Keratinocyte (primary cell): ENCODE data around the gene TNS3. TPM values are rescaled to one million over a fixed set of nuclear protein-coding genes. Genes with fewer than 3 reads are reported as not detected.

Experiments used
- DNase-seq: peaks from one replicate; pipeline ENCODE4 v3.0.0-alpha.2; 2011; ENCODE audit warnings: low read depth, missing footprints, low spot score
- FAIRE-seq: peaks from 2 replicates; lab custom pipeline; 2011; peaks lifted over from hg19 to GRCh38; lab: Jason Lieb, UNC
- H2AFZ ChIP-seq: 2 replicates; pipeline ENCODE4 v1.6.0; 2012; ENCODE audit warnings: low read length, control low read depth, inconsistent platforms; ENCODE audit not compliant: control insufficient read depth
- H3K27ac ChIP-seq: 2 replicates; pipeline ENCODE4 v1.5.1; 2011; ENCODE audit warnings: low read length; ENCODE audit not compliant: control insufficient read depth, insufficient read depth
- H3K27me3 ChIP-seq: 3 replicates; pipeline ENCODE4 v1.6.0; 2011; ENCODE audit warnings: low read length; ENCODE audit not compliant: control insufficient read depth, insufficient read depth; ENCODE audit errors: extremely low read depth
- H3K36me3 ChIP-seq, 2 experiments: 2 replicates in 1 of 2; 3 replicates in 1 of 2; pipeline ENCODE4 v1.5.1; 2011; ENCODE audit warnings: low read length in 2 of 2, mild to moderate bottlenecking in 1 of 2; ENCODE audit not compliant: control insufficient read depth in 2 of 2, insufficient read depth in 2 of 2; ENCODE audit errors: extremely low read depth in 1 of 2
- H3K4me1 ChIP-seq: 3 replicates; pipeline ENCODE4 v1.5.1; 2011; ENCODE audit warnings: low read length; ENCODE audit not compliant: control insufficient read depth, insufficient read depth; ENCODE audit errors: extremely low read depth
- H3K4me2 ChIP-seq: 3 replicates; pipeline ENCODE4 v1.6.0; 2011; ENCODE audit warnings: low read depth, low read length; ENCODE audit not compliant: control insufficient read depth, insufficient read depth; ENCODE audit errors: extremely low read depth
- H3K4me3 ChIP-seq, 3 experiments: fragments of 200-600 bp in 1 of 3; sonication (generic) in 1 of 3; 2 replicates in 2 of 3; 3 replicates in 1 of 3; pipeline ENCODE4 v1.5.1; 2011 to 2016; ENCODE audit warnings: low read length in 3 of 3, mild to moderate bottlenecking in 3 of 3, control low read depth in 2 of 3, inconsistent platforms in 1 of 3, low read depth in 1 of 3, mixed read lengths in 1 of 3, mixed run types in 1 of 3, moderate library complexity in 1 of 3; ENCODE audit not compliant: control insufficient read depth in 2 of 3, insufficient read depth in 2 of 3; ENCODE audit errors: extremely low read depth in 1 of 3
- H3K79me2 ChIP-seq: 2 replicates; pipeline ENCODE4 v1.6.0; 2012; ENCODE audit warnings: low read length; ENCODE audit not compliant: control insufficient read depth, insufficient read depth
- H3K9ac ChIP-seq: 3 replicates; pipeline ENCODE4 v1.6.0; 2011; ENCODE audit warnings: low read length; ENCODE audit not compliant: control insufficient read depth, insufficient read depth; ENCODE audit errors: extremely low read depth
- H3K9me1 ChIP-seq: 3 replicates; pipeline ENCODE4 v1.6.0; 2011; ENCODE audit warnings: low read length; ENCODE audit not compliant: control insufficient read depth, insufficient read depth; ENCODE audit errors: extremely low read depth
- H3K9me3 ChIP-seq: 2 replicates; pipeline ENCODE4 v1.5.1; 2012; ENCODE audit warnings: low read depth, low read length; ENCODE audit not compliant: control insufficient read depth
- H4K20me1 ChIP-seq: 3 replicates; pipeline ENCODE4 v1.6.0; 2011; ENCODE audit warnings: low read length; ENCODE audit not compliant: control insufficient read depth, insufficient read depth; ENCODE audit errors: extremely low read depth
- EZH2 ChIP-seq: IDR thresholded peaks from one replicate; pipeline ENCODE4 v1.6.1; 2012; ENCODE audit warnings: inconsistent platforms, mild to moderate bottlenecking, low read length, moderate library complexity
- dilution Hi-C: fragments of 300-500 bp; cut with MboI; formaldehyde crosslinking; loops from one replicate; pipeline ENCODE4 v1.7.0; 2020; ENCODE audit warnings: low sequenced_read_pairs; ENCODE audit not compliant: extremely low pct_ligation_motif_present
- polyA minus RNA-seq, 3 experiments: library from RNA; depleted of rRNA, polyadenylated mRNA; stranded (reverse); fragments of >200 nt; gene quantifications; 1 replicate in 1 of 3; 2 replicates in 1 of 3; 3 replicates in 1 of 3; pipeline ENCODE4 v1.2.3, GENCODE V29; 2011
- polyA plus RNA-seq, 5 experiments: library from polyadenylated mRNA; depleted of rRNA in 3 of 5; stranded (reverse) in 3 of 5; stranded (forward) in 1 of 5; unstranded in 1 of 5; fragments of >200 nt; gene quantifications; 1 replicate in 1 of 5; 2 replicates in 3 of 5; 3 replicates in 1 of 5; pipeline versions ENCODE4 v1.2.1 to v1.2.3, GENCODE V29; 2011 to 2012; ENCODE audit warnings: missing spikeins in 2 of 5, low read depth in 1 of 5, low replicate concordance in 1 of 5
- TF ChIP-seq, protein P1 (sequence below), 3 experiments: IDR thresholded peaks in 1 of 3; conservative IDR thresholded peaks in 1 of 3; optimal IDR thresholded peaks in 1 of 3; 2 replicates in 2 of 3; 3 replicates in 1 of 3; pipeline versions ENCODE3 to v1.5.1; 2011; ENCODE audit warnings: low read length in 3 of 3, mild to moderate bottlenecking in 3 of 3, moderate library complexity in 2 of 3, control low read depth in 1 of 3, inconsistent platforms in 1 of 3; ENCODE audit not compliant: insufficient read depth in 2 of 3; ENCODE audit errors: extremely low read depth in 1 of 3

TNS3 gene
- polyA plus RNA-seq (3.9 to 5.7 TPM (median 5.3 TPM) in 3 replicates), polyA minus RNA-seq (10.1 to 20.3 TPM (median 18.5 TPM) in 3 replicates)
- polyA plus RNA-seq (2011; ENCODE audit: low read depth), result 0.39 TPM
- polyA plus RNA-seq (2011; cell fraction: cytosol; rRNA removed), result 4.7 and 4.9 TPM in 2 replicates
- polyA plus RNA-seq (2011; cell fraction: nucleus; rRNA removed), result 12.2 and 14.2 TPM in 2 replicates
- polyA plus RNA-seq (2012; ENCODE audit: low replicate concordance), result 1.2 and 4.6 TPM in 2 replicates
- 6.1 TPM for polyA minus RNA-seq (2011; cell fraction: cytosol; rRNA and poly(A)+ RNA removed)
- 10.4 and 17.5 TPM in 2 replicates for polyA minus RNA-seq (2011; cell fraction: nucleus; rRNA and poly(A)+ RNA removed)

DNA sequence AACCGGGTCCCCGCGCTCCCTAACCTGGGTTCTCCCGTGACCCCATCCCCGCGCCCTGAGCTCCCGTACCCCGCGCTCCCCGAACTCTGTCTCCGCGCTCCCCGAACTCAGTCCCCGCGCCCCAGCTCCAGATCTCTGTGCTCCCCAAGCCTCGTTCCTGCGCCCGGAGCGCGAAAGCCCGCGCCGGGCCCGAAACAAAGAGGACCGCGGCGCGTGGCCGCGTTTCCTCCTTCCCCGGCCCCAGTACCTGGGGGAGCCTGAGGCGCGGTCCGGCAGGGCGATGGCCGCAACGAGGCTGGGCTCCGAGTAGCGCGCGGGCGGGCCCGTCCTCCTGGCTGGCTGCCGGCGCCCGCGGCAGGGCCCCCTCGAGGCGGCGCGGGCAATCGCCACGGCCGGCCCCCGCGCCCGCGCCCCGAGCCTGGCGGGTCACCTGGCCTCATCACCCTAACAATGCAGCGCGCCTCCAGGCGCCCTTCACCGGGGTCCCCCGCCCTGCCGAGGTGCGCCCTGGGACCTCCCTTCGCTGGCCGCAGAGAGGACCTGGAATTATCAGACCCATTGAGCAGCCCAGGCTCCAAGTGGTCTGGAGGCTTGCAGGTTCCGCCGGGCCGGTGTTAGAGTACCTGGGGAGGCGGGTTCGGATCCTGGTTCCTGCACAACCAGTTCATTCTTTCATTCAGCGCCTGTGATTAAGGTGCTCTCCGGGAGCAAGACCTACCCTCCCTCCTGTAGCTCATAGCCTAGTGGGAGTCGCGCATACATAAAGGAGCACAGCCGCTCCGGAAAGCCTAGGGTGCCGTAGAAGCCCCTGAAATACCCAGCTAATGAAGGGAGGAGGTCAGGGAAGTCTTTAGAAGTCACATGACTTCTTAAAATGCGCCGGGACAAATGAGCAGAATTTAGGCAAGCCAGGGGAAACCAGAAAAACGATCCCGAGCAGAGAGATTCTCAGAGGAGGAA lies at the start of gene TNS3:
Gene TNS3, minus strand, starts transcription at position 308 of the 960 bp plus-strand sequence. CDS start 142,475 bp downstream, outside the sequence.
- peak; percentile 44 for FAIRE-seq
- peaks cover 13% of the 10 kb centered on the region for H3K27me3 ChIP-seq
- no peaks in the 10 kb centered on the region for H3K9me1 ChIP-seq
- no peaks in the 10 kb centered on the region for H3K36me3 ChIP-seq
- H3K4me3 ChIP-seq, result peak within 1 kb of the TSS; percentile 59 to 75 (median 60)
- no peaks in the 10 kb centered on the region for H3K79me2 ChIP-seq
- DNase-seq, result no peak
- peak within 1 kb of the TSS; percentile 47 for H2AFZ ChIP-seq
- peaks cover 27% of the 10 kb centered on the region for H3K4me1 ChIP-seq
- no peak within 1 kb of the TSS for H3K27ac ChIP-seq
- H3K4me2 ChIP-seq, result peak within 1 kb of the TSS; percentile 84
- H3K9ac ChIP-seq, result peak within 1 kb of the TSS; percentile 53
- no peaks in the 10 kb centered on the region for H4K20me1 ChIP-seq
- no peaks in the 10 kb centered on the region for H3K9me3 ChIP-seq
- TF ChIP-seq EZH2, result no peak
- TF ChIP-seq, protein P1, sequence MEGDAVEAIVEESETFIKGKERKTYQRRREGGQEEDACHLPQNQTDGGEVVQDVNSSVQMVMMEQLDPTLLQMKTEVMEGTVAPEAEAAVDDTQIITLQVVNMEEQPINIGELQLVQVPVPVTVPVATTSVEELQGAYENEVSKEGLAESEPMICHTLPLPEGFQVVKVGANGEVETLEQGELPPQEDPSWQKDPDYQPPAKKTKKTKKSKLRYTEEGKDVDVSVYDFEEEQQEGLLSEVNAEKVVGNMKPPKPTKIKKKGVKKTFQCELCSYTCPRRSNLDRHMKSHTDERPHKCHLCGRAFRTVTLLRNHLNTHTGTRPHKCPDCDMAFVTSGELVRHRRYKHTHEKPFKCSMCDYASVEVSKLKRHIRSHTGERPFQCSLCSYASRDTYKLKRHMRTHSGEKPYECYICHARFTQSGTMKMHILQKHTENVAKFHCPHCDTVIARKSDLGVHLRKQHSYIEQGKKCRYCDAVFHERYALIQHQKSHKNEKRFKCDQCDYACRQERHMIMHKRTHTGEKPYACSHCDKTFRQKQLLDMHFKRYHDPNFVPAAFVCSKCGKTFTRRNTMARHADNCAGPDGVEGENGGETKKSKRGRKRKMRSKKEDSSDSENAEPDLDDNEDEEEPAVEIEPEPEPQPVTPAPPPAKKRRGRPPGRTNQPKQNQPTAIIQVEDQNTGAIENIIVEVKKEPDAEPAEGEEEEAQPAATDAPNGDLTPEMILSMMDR (optimal IDR thresholded peaks at IDR 0.05 in 1 of 3, IDR thresholded peaks at IDR 0.05 in 1 of 3, conservative IDR thresholded peaks at IDR 0.05 in 1 of 3; ENCODE audit: extremely low read depth in 1 of 3, insufficient read depth in 2 of 3, low read length in 3 of 3), result peak in 1 of 3 experiments; percentile 21
- dilution Hi-C loops, result no loop called here

DNA sequence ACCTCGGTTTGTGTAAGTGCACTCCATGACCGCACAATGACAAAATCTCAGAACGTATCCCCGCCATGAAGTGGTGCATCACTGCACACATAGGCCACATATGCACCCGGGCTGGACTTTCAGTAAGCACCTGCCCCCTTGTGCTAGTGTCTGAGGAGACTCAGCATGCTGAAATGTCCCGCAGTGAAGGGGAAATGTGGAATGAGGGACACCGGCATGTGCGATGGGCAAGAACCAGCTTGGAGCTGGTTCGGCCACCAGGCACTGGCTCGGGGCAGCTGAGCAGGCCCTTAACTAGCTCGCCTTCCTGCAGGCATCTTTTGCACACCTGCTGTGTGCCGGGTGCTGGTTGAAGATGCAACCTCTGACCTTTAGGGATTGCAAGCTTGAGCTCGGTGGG lies 49.8 kb upstream of the TNS3 start:
- no peaks in the 10 kb centered on the region for H3K36me3 ChIP-seq
- H2AFZ ChIP-seq, result no peak overlapping the region
- H4K20me1 ChIP-seq, result no peaks in the 10 kb centered on the region
- H3K4me3 ChIP-seq, result no peak overlapping the region
- H3K27me3 ChIP-seq, result no peaks in the 10 kb centered on the region
- no peak overlapping the region for H3K9ac ChIP-seq
- H3K4me2 ChIP-seq, result no peak overlapping the region
- no peak overlapping the region for H3K27ac ChIP-seq
- H3K9me3 ChIP-seq, result no peaks in the 10 kb centered on the region
- no peak for DNase-seq
- dilution Hi-C loops, result no loop called here
- peaks cover 24% of the 10 kb centered on the region for H3K4me1 ChIP-seq
- H3K79me2 ChIP-seq, result no peaks in the 10 kb centered on the region
- no peak for FAIRE-seq
- TF ChIP-seq, protein P1 (optimal IDR thresholded peaks at IDR 0.05 in 1 of 3, IDR thresholded peaks at IDR 0.05 in 1 of 3, conservative IDR thresholded peaks at IDR 0.05 in 1 of 3; ENCODE audit: extremely low read depth in 1 of 3, insufficient read depth in 2 of 3, low read length in 3 of 3), result no peak
- peaks cover 2% of the 10 kb centered on the region for H3K9me1 ChIP-seq
